Mucosa of rectum (tissue), 2 donors: ENCODE results near the gene SOX12.

ENCODE experiments used
- H3K27ac ChIP-seq, 2 donors: one replicate each; pipeline ENCODE4 v1.7.0; 2013; ENCODE audit warnings: inconsistent platforms in 2 of 2, low read depth in 2 of 2, low read length in 2 of 2
- H3K27me3 ChIP-seq, 2 donors: one replicate each; pipeline ENCODE4 v1.7.0; 2013; ENCODE audit warnings: low read length in 2 of 2; ENCODE audit not compliant: control insufficient read depth in 2 of 2, insufficient read depth in 2 of 2
- H3K36me3 ChIP-seq, 2 donors: one replicate each; pipeline ENCODE4 v1.7.0; 2013; ENCODE audit warnings: low read length in 2 of 2; ENCODE audit not compliant: control insufficient read depth in 2 of 2, insufficient read depth in 2 of 2
- H3K4me1 ChIP-seq, 2 donors: one replicate each; pipeline ENCODE4 v1.7.0; 2013; ENCODE audit warnings: low read length in 2 of 2, mild to moderate bottlenecking in 1 of 2; ENCODE audit not compliant: control insufficient read depth in 2 of 2, insufficient read depth in 2 of 2
- H3K4me3 ChIP-seq, 2 donors: one replicate each; pipeline ENCODE4 v1.7.0; 2013; ENCODE audit warnings: low read length in 2 of 2
- H3K9ac ChIP-seq, 2 donors: one replicate each; pipeline ENCODE4 v1.7.0; 2013; ENCODE audit warnings: low read length in 2 of 2, low read depth in 1 of 2, mild to moderate bottlenecking in 1 of 2
- H3K9me3 ChIP-seq, 2 donors: one replicate each; pipeline ENCODE4 v1.7.0; 2013; ENCODE audit warnings: low read length in 2 of 2; ENCODE audit not compliant: control insufficient read depth in 2 of 2
- donor health status: healthy.
- donor health status: Normal muscosa, but diverticular disease.

SOX12 gene

GRCh38 chr20:362271-363254 is 37.2 kb downstream of the SOX12 start:
- H3K4me3 ChIP-seq, result no peak overlapping the region
- H3K9me3 ChIP-seq, result no peaks in the 10 kb centered on the region
- H3K4me1 ChIP-seq, result peaks cover 0 to 3% of the 10 kb centered on the region in 2 donors
- no peak overlapping the region for H3K27ac ChIP-seq
- no peaks in the 10 kb centered on the region for H3K36me3 ChIP-seq
- H3K27me3 ChIP-seq, result no peaks in the 10 kb centered on the region
- no peak overlapping the region for H3K9ac ChIP-seq

GRCh38 chr20:363319-364078 is 38.1 kb downstream of the SOX12 start:
- Histone ChIP-seq H3K36me3 (no peaks in the 10 kb centered on the region), H3K4me3 (no peak overlapping the region), H3K4me1 (peaks cover 0 to 3% of the 10 kb centered on the region in 2 donors), H3K9ac (no peak overlapping the region), H3K27me3 (no peaks in the 10 kb centered on the region), H3K27ac (no peak overlapping the region), H3K9me3 (no peaks in the 10 kb centered on the region)

- no peak overlapping the region for H3K4me3 ChIP-seq
- no peak overlapping the region for H3K27ac ChIP-seq
- H3K4me1 ChIP-seq, result peaks cover 3% of the 10 kb centered on the region in 2 donors
- no peaks in the 10 kb centered on the region for H3K9me3 ChIP-seq
- H3K36me3 ChIP-seq, result no peaks in the 10 kb centered on the region
- no peak overlapping the region for H3K9ac ChIP-seq
- H3K27me3 ChIP-seq, result no peaks in the 10 kb centered on the region
Observed at GRCh38 chr20:364905-365794, 39.8 kb downstream of the SOX12 start.

GRCh38 chr20:366041-366718 is 40.8 kb downstream of the SOX12 start:
- no peaks in the 10 kb centered on the region for H3K27me3 ChIP-seq
- H3K4me1 ChIP-seq, result peaks cover 3% of the 10 kb centered on the region in 2 donors
- H3K9me3 ChIP-seq, result no peaks in the 10 kb centered on the region
- H3K4me3 ChIP-seq, result no peak overlapping the region
- H3K36me3 ChIP-seq, result no peaks in the 10 kb centered on the region
- no peak overlapping the region for H3K27ac ChIP-seq
- no peak overlapping the region for H3K9ac ChIP-seq

GRCh38 chr20:366719-367485 is 41.5 kb downstream of the SOX12 start:
- H3K27ac ChIP-seq, result no peak overlapping the region
- H3K4me3 ChIP-seq, result no peak overlapping the region
- peaks cover 3% of the 10 kb centered on the region in 2 donors for H3K4me1 ChIP-seq
- no peak overlapping the region for H3K9ac ChIP-seq
- H3K9me3 ChIP-seq, result no peaks in the 10 kb centered on the region
- no peaks in the 10 kb centered on the region for H3K27me3 ChIP-seq
- H3K36me3 ChIP-seq, result no peaks in the 10 kb centered on the region

- Histone ChIP-seq H3K9me3 (no peaks in the 10 kb centered on the region), H3K27ac (no peak overlapping the region), H3K4me1 (peaks cover 0 to 3% of the 10 kb centered on the region in 2 donors), H3K36me3 (no peaks in the 10 kb centered on the region), H3K4me3 (no peak overlapping the region), H3K9ac (no peak overlapping the region), H3K27me3 (no peaks in the 10 kb centered on the region)
Observed at GRCh38 chr20:367486-367887, 42.1 kb downstream of the SOX12 start.

GRCh38 chr20:368915-369314 is 43.6 kb downstream of the SOX12 start:
- H3K36me3 ChIP-seq, result no peaks in the 10 kb centered on the region
- peaks cover 0 to 3% of the 10 kb centered on the region in 2 donors for H3K4me1 ChIP-seq
- no peak overlapping the region for H3K9ac ChIP-seq
- no peak overlapping the region for H3K27ac ChIP-seq
- no peaks in the 10 kb centered on the region for H3K9me3 ChIP-seq
- H3K27me3 ChIP-seq, result no peaks in the 10 kb centered on the region
- H3K4me3 ChIP-seq, result no peak overlapping the region

GRCh38 chr20:370151-370600 is 44.8 kb downstream of the SOX12 start:
- Histone ChIP-seq H3K9me3 (no peaks in the 10 kb centered on the region), H3K27ac (no peak overlapping the region)

More at GRCh38 chr20:370151-370600, 44.8 kb downstream of the SOX12 start:
- no peak overlapping the region for H3K9ac ChIP-seq
- H3K4me1 ChIP-seq, result peaks cover 0 to 3% of the 10 kb centered on the region in 2 donors
- H3K36me3 ChIP-seq, result no peaks in the 10 kb centered on the region
- H3K27me3 ChIP-seq, result no peaks in the 10 kb centered on the region
- no peak overlapping the region for H3K4me3 ChIP-seq
